ENCODE results near the gene GINS3.

DNA sequence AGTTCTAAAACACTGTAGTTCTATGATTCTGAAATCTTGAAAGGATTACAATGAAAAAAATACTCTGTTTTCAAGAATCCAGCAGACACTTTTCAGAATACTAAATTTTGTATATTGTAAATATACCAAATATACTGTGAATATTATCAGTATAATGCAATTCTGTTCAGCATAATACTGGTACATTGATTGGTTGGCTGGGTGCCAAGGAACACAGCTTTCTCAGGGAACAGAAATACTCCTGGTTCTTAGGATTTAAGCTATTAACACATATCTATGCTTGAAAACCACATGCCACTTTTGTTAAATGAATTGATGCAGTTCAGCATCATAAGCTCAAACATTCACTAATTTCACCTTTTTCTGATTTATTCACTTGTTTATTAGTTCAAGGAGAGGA lies 2.5 kb upstream of the GINS3 start:
- TF ChIP-seq, protein P1, sequence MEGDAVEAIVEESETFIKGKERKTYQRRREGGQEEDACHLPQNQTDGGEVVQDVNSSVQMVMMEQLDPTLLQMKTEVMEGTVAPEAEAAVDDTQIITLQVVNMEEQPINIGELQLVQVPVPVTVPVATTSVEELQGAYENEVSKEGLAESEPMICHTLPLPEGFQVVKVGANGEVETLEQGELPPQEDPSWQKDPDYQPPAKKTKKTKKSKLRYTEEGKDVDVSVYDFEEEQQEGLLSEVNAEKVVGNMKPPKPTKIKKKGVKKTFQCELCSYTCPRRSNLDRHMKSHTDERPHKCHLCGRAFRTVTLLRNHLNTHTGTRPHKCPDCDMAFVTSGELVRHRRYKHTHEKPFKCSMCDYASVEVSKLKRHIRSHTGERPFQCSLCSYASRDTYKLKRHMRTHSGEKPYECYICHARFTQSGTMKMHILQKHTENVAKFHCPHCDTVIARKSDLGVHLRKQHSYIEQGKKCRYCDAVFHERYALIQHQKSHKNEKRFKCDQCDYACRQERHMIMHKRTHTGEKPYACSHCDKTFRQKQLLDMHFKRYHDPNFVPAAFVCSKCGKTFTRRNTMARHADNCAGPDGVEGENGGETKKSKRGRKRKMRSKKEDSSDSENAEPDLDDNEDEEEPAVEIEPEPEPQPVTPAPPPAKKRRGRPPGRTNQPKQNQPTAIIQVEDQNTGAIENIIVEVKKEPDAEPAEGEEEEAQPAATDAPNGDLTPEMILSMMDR (IDR thresholded peaks at IDR 0.05) = no peak
- no peak for TF ChIP-seq POLR2A (IDR thresholded peaks at IDR 0.05)
